RWPE1 (cell line): Measurements from ENCODE around the gene ULK4.

ENCODE experiments used
- CTCF ChIA-PET: fragments of 350-600 bp; sonication (Branson Sonifier 250); formaldehyde crosslinking; extraction: SDS; loops from one replicate; lab custom pipeline; 2021; lab: Yijun Ruan, JAX
- POLR2A ChIA-PET: fragments of 400-600 bp; formaldehyde crosslinking; extraction: SDS; loops from one replicate; lab custom pipeline; 2020; ENCODE audit warnings: antibody characterized with exemption; ENCODE audit not compliant: low non-redundant PET; lab: Yijun Ruan, JAX
- DNase-seq: peaks from one replicate; pipeline ENCODE4 v3.0.0; 2012; ENCODE audit warnings: low spot score
- H3K27ac ChIP-seq: fragments of 450-650 bp; 2 replicates; pipeline ENCODE4 v1.5.1; 2017
- TF ChIP-seq, protein P1 (sequence below): fragments of 450-650 bp; conservative IDR thresholded peaks from 2 replicates; pipeline ENCODE4 v1.5.1; 2017; ENCODE audit warnings: low read depth, mild to moderate bottlenecking

The ULK4 gene

DNA sequence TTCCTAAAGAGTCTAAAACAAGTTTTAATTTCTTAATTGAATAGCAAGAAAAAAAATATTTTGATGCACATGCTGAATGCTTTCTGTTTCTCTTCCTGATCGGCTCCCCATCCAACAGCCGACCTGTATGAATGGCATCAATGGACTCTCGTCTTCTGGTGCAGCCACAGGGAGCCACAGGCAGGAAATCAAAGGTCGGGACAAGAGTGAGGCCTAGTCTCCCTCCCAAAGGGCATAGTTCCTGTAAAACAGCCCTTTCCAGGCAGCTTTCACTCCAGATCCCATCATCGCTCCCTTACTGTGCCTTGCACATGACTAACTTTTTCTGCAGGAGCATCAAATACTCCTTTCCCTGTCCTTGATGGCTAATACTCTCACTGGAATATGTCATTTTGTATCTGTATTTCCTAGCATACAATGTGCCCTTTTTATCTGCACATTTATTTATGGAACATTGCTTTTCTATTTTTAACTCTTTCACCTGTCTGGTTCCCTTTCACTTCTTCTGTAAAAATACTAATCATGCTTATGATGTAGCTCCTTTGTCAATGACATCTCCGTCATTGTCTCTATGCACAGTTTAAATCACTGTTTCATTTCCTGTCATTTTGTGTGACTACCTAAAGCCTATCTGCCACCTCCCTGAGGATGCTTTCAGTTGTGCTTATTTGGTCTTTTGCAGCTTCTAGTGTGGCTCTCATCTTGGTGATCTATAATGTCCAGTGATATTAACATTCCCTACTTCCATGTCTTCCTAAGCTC is 436.4 kb downstream of the ULK4 start:
- TF ChIP-seq, protein P1, sequence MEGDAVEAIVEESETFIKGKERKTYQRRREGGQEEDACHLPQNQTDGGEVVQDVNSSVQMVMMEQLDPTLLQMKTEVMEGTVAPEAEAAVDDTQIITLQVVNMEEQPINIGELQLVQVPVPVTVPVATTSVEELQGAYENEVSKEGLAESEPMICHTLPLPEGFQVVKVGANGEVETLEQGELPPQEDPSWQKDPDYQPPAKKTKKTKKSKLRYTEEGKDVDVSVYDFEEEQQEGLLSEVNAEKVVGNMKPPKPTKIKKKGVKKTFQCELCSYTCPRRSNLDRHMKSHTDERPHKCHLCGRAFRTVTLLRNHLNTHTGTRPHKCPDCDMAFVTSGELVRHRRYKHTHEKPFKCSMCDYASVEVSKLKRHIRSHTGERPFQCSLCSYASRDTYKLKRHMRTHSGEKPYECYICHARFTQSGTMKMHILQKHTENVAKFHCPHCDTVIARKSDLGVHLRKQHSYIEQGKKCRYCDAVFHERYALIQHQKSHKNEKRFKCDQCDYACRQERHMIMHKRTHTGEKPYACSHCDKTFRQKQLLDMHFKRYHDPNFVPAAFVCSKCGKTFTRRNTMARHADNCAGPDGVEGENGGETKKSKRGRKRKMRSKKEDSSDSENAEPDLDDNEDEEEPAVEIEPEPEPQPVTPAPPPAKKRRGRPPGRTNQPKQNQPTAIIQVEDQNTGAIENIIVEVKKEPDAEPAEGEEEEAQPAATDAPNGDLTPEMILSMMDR: no peak
- ChIA-PET CTCF (no interaction called here), POLR2A (no interaction called here)
- no peak for DNase-seq
- no peak overlapping the region for H3K27ac ChIP-seq

DNA sequence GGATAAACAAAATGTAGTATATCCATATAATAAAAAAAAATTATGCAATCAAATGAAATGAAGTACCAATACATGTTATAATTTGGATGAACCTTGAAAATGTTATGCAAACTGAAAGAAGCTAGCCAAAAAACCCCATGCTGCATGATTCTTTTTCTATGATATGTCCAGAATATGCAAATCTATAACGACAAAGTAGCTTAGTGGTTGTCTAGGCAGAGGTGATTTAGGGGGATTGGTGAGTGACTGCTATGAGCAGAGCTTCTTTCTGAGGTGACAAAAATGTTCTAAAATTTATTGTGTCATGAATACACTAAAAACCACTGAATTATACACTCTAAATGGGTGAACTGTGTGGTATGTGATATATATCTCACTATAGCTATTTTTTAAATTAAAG is 438.0 kb downstream of the ULK4 start:
- CTCF ChIA-PET: interaction anchor here (0.7 kb wide), 1 partner anchor 42 kb away, joined by 3 read pairs; no protein-coding TSS in a partner anchor

DNA sequence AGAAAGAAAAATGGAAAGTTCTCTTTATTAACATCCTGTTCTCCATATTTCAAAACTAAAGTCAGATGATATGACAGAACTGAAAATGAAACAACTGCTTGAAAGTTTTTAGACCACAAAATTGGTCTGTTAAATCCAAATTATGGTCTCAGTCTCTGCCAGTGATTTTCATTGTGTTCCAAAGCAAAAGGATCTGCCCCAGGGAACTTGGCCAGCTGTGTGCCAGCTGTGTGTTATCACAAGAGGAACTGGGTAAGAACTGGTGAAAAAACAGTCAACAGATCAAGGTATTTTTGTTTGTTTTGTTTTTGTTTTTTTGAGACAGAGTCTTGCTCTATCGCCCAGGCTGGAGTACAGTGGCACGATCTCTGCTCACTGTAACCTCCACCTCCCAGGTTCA is 439.3 kb downstream of the ULK4 start:
- no peak overlapping the region for H3K27ac ChIP-seq
- TF ChIP-seq, protein P1: no peak
- CTCF ChIA-PET: no interaction called here
- POLR2A ChIA-PET: no interaction called here
- no peak for DNase-seq

More for the DNA sequence above, 438.0 kb downstream of the ULK4 start:
- POLR2A ChIA-PET: no interaction called here
- DNase-seq: no peak
- TF ChIP-seq, protein P1: no peak
- no peak overlapping the region for H3K27ac ChIP-seq

DNA sequence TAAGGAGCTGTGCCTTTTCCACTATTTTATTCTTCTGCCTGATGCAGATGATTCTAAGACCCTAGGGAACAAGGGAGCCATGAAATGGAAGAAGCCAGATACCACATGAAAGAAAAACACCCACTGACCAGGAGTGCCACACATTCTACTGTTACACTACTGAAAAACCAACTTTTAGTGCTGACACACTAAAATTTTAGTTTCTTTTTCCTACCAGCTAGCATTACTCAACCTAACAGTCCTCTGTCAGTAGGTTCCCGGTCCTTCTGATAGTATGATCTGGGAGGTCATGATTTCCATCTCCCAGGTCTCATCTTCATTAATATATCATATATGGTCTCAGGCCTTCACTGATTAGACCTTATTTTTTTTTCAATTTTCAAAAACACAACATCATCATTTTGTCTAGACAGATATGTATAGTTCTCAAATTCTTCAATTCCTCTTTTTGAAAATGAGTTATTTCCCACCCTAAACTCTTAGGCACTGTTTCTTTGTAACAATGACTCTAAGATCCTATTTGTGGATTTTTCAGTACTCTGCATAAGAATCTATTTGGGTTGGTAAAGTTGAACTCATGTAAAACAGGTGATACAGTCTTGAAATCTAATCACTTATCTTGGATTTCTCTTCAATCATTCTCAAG is 440.8 kb downstream of the ULK4 start:
- DNase-seq: no peak
- ChIA-PET POLR2A (no interaction called here), CTCF (no interaction called here)
- TF ChIP-seq, protein P1: no peak
- H3K27ac ChIP-seq: no peak overlapping the region

DNA sequence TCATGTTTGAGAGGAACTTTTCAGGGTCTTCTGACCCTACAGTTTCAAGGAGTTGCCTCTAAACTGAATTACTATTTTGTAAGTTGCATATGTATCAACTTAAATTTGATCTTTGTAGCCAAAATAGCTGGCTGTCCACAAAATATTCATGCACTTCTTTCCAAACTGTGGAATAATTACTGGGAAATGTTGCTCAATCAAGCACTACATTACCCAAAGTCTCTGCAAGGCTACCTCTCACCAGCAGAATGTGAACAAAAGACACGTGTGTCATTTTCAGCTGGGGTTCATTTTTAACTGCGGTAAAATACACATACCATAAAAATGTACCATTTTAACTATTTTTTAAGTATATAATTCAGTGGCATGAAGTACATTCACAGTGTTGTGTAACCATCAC is 442.2 kb downstream of the ULK4 start:
- no peak for DNase-seq
- POLR2A ChIA-PET: no interaction called here
- CTCF ChIA-PET: no interaction called here
- no peak overlapping the region for H3K27ac ChIP-seq
- TF ChIP-seq, protein P1: no peak

DNA sequence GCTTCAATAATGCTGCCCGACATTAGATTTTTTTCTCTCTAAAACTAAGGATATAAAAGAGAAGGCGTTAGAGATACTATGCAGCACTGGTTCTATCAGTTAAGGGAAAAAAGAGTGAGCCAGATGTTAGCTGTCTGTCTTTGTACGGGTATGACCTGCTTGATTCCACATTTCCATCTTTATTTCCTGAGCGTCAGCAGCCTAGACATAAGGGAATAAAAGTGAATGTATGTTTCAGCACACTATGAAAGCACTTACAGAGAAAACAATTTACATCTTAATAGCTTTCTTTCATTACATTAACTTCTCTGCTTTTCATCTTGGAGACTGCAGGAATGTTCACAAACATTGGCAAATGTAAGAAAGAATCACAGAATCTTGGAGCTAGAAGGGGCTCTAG is 443.3 kb downstream of the ULK4 start:
- CTCF ChIA-PET: no interaction called here
- POLR2A ChIA-PET: no interaction called here
- TF ChIP-seq, protein P1: no peak
- no peak overlapping the region for H3K27ac ChIP-seq
- no peak for DNase-seq
